GM12891 (cell line): Measurements from ENCODE around the gene BBC3.

ENCODE experiments used
- POLR2A ChIP-seq: IDR thresholded peaks from 2 replicates; pipeline ENCODE4 v1.6.1; 2011; ENCODE audit warnings: low read depth, low read length, control low read depth
- POLR2AphosphoS5 ChIP-seq: IDR thresholded peaks from 2 replicates; pipeline ENCODE4 v1.6.1; 2011; ENCODE audit warnings: low read depth, low read length, control low read depth

DNA sequence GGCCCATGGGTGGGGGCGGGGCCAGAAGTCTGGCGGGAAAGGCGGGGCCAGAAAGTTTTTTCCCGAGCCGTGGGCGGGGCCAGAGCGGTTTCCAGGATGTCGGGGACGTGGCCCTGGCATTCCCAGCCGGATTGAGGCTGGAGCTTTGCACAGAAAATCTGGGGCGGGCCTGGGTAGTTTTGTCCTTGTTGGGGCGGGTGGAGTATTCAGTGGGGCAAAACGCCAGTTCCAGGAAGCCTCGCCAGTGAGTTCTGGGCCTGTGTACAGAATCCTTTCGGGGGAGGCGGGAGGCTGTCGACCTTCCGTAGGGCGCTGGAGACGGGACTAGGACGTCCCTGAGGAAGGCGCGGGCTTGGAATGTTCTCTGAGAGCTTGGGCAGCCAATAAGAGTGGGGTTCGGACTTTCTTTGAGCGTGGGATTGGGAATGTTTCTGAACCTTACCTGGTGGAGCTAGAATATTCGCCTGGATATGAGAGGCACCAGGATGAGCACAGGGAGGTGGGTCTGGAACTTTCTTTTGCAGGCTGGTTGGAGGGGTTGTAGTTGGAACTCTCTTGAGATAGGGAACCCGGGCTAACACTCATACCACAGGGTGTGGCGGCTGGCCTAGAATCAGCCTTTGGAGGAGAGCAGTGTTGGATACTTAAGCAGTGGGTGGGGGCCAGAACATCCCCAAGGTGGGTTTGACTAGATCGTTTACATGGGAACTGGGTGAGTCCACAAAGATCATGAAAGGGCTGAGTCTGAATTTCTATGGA lies 26.6 kb upstream of the BBC3 start:
- no peak for TF ChIP-seq POLR2AphosphoS5
- no peak for TF ChIP-seq POLR2A
